Measurements from ENCODE around the gene BAIAP2. TPM values are rescaled to one million over a fixed set of nuclear protein-coding genes. Genes with fewer than 3 reads are reported as not detected.

The BAIAP2 gene
- total and polyA plus RNA-seq, 2 experiments from 2014 or later, result 27.1 to 49.7 TPM

DNA sequence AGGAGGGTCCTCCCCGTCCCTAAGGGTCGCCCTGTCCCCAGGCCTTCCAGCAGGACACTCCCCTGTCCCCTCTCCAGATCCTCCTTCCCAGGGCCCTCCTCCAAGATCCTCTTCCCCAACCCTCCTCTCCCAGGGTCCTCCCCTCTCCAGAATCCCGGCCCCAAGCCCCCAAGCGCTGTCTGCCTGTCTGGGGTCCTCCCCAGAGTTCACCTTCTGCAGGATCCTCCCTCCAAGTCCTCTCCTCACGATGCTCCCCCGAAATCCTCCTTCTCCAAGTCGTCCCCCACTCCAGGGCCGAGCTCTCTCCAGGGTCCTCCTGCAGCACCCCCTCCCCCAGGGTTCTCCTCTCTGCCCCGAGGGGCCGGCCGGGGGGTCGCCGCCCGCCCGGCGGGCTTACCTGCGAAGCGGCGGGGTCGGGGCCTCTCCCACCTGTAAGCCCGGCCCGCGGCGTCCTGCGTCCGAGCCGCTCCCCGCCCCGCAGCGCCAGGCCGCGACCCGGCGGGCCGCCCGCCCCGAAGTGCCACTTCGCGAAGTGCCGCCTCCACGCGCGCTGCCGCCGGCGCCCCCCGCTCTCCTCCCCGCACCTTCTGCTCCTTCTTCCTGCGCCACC, 678 bp upstream of the BAIAP2 start:
- TF ChIP-seq EZH2phosphoT487 (IDR thresholded peaks at IDR 0.05; ENCODE audit: low read depth, severe bottlenecking, unreplicated experiment), result no peak
- no peak for TF ChIP-seq CTCF (IDR thresholded peaks at IDR 0.05; ENCODE audit: poor library complexity)
- no peak for TF ChIP-seq EZH2 (IDR thresholded peaks at IDR 0.05; ENCODE audit: borderline replicate concordance)
- Histone ChIP-seq H4K20me1 (ENCODE audit: insufficient read depth, poor library complexity, severe bottlenecking) (peaks cover 20% of the 10 kb centered on the region), H3K9me2 (replicated peaks; ENCODE audit: insufficient read depth) (no peaks in the 10 kb centered on the region), H2AFZ (peak overlapping the region; percentile 67), H3K4me2 (peak overlapping the region; percentile 96), H3K4me3 (peak overlapping the region; percentile 85), H3K27ac (peak overlapping the region; percentile 24), H3K9me3 (ENCODE audit: low read depth) (no peaks in the 10 kb centered on the region), H3K36me3 (replicated peaks; ENCODE audit: insufficient read depth, low read depth) (no peaks in the 10 kb centered on the region), H3K4me1 (ENCODE audit: insufficient read depth) (peaks cover 27% of the 10 kb centered on the region), H3K79me2 (peaks cover 37% of the 10 kb centered on the region), H3K27me3 (no peaks in the 10 kb centered on the region)
- WGBS (ENCODE audit: low lambda C conversion rate, missing lambda C conversion rate), result 3% methylated on average over 12 of the region's 49 CpGs
- DNase-seq (ENCODE audit: low spot score), result no peak

- Histone ChIP-seq H3K27ac (no peak overlapping the region), H4K20me1 (ENCODE audit: insufficient read depth, poor library complexity, severe bottlenecking) (peaks cover 33% of the 10 kb centered on the region), H3K4me2 (peak overlapping the region; percentile 91), H3K4me1 (ENCODE audit: insufficient read depth) (peaks cover 37% of the 10 kb centered on the region), H2AFZ (no peak overlapping the region), H3K79me2 (peaks cover 51% of the 10 kb centered on the region), H3K27me3 (no peaks in the 10 kb centered on the region), H3K4me3 (peak overlapping the region; percentile 82), H3K9me3 (ENCODE audit: low read depth) (no peaks in the 10 kb centered on the region), H3K36me3 (replicated peaks; ENCODE audit: insufficient read depth, low read depth) (no peaks in the 10 kb centered on the region), H3K9me2 (replicated peaks; ENCODE audit: insufficient read depth) (no peaks in the 10 kb centered on the region)
- DNase-seq (ENCODE audit: low spot score), result no peak
- whole genome bisulfite sequencing (ENCODE audit: low lambda C conversion rate, missing lambda C conversion rate), result 14% methylated on average over 19 of the region's 66 CpGs
- TF ChIP-seq EZH2phosphoT487 (IDR thresholded peaks at IDR 0.05; ENCODE audit: low read depth, severe bottlenecking, unreplicated experiment), result no peak
- TF ChIP-seq CTCF (IDR thresholded peaks at IDR 0.05; ENCODE audit: poor library complexity), result no peak
- TF ChIP-seq EZH2 (IDR thresholded peaks at IDR 0.05; ENCODE audit: borderline replicate concordance), result no peak
Observed at GRCh38 chr17:81035521-81036196, 708 bp downstream of the BAIAP2 start.

DNA sequence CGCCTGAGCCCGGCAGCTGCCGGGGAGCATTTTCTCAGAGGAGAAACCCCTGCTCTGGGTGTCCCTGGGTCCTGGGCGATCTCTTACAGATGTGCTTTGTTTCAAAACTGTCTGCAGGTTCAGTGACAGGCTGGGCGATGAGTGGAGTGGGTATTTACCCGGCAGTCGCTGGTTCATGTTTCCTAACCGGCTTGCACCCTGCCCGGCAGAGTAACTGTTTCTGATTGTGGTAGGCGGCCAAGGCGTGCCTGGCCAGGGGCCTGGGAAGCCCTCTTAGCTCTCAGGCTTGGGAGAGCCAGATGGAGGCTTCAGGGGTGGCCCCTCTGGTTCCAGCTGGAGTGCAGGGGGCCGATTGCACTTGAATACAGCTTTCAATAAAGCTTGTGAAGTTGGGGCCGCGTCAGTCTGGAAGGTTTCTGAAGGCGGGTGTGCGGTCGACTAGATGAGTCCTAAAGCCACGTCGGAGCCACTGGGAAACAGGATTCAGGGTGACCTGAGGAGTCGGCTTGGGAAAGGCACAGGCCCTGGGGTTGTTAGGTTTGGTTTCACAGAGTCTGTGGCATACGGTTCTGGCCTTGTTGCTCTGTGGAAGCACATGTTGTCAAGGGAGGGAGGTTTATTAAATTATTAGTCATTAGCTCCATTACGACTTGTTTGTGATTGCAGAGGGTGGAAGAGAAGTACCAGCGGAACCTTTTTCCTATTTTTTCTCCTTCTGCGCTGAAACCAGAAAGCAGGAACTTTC, 1.4 kb downstream of the BAIAP2 start:
- no peak for TF ChIP-seq EZH2 (IDR thresholded peaks at IDR 0.05; ENCODE audit: borderline replicate concordance)
- TF ChIP-seq CTCF (IDR thresholded peaks at IDR 0.05; ENCODE audit: poor library complexity), result no peak
- TF ChIP-seq EZH2phosphoT487 (IDR thresholded peaks at IDR 0.05; ENCODE audit: low read depth, severe bottlenecking, unreplicated experiment), result no peak
- Histone ChIP-seq H3K79me2 (peaks cover 58% of the 10 kb centered on the region), H3K27ac (no peak overlapping the region), H3K9me3 (ENCODE audit: low read depth) (no peaks in the 10 kb centered on the region), H3K4me2 (peak overlapping the region; percentile 91), H3K36me3 (replicated peaks; ENCODE audit: insufficient read depth, low read depth) (no peaks in the 10 kb centered on the region), H2AFZ (no peak overlapping the region), H3K4me3 (peak overlapping the region; percentile 82), H3K27me3 (no peaks in the 10 kb centered on the region), H3K9me2 (replicated peaks; ENCODE audit: insufficient read depth) (no peaks in the 10 kb centered on the region), H4K20me1 (ENCODE audit: insufficient read depth, poor library complexity, severe bottlenecking) (peaks cover 34% of the 10 kb centered on the region), H3K4me1 (ENCODE audit: insufficient read depth) (peaks cover 42% of the 10 kb centered on the region)
- no peak for DNase-seq (ENCODE audit: low spot score)
- 67% methylated on average over 24 of the region's 24 CpGs for WGBS (ENCODE audit: low lambda C conversion rate, missing lambda C conversion rate)

Measured in hepatocyte (in vitro differentiated cells).